ENCODE measurements around the gene PRPF38B. TPM values are rescaled to one million over a fixed set of nuclear protein-coding genes. Genes with fewer than 3 reads are reported as not detected.
"Not testable (repeated sequence)": the region's sequence is repeated elsewhere in the genome, so short reads cannot be mapped to it uniquely, and the experiment has no call there.

The PRPF38B gene
- total RNA-seq, 2 donors from 2014 or later = 31.7 to 32.4 TPM

GRCh38 chr1:108669679-108670078 is 22.4 kb upstream of the PRPF38B start:
- Histone ChIP-seq H3K4me1 (no peaks in the 10 kb centered on the region), H3K36me3 (no peaks in the 10 kb centered on the region), H3K27ac (no peak overlapping the region), H3K9me3 (no peaks in the 10 kb centered on the region), H3K27me3 (no peaks in the 10 kb centered on the region), H3K9ac (ENCODE audit: low read depth in 2 of 2, low read length in 2 of 2) (no peak overlapping the region), H3K4me3 (no peak overlapping the region)
- intact Hi-C loops (cut with DNase I) = no loop called here
- no peak for DNase-seq
- TF ChIP-seq CTCF (IDR thresholded peaks at IDR 0.05) = no peak

- H3K4me3 ChIP-seq = no peak overlapping the region
- TF ChIP-seq CTCF (IDR thresholded peaks at IDR 0.05) = no peak
- no peak overlapping the region for H3K27ac ChIP-seq
- H3K9me3 ChIP-seq = no peaks in the 10 kb centered on the region
- no peak overlapping the region for H3K9ac ChIP-seq (ENCODE audit: low read depth in 2 of 2, low read length in 2 of 2)
- DNase-seq = no peak
- intact Hi-C loops (cut with DNase I) = no loop called here
- no peaks in the 10 kb centered on the region for H3K4me1 ChIP-seq
- no peaks in the 10 kb centered on the region for H3K27me3 ChIP-seq
- no peaks in the 10 kb centered on the region for H3K36me3 ChIP-seq
These were observed 21.9 kb upstream of the PRPF38B start for GRCh38 chr1:108670131-108670773.

- no peaks in the 10 kb centered on the region for H3K36me3 ChIP-seq
- no peaks in the 10 kb centered on the region for H3K27me3 ChIP-seq
- H3K4me1 ChIP-seq = no peaks in the 10 kb centered on the region
- no peak overlapping the region for H3K9ac ChIP-seq (ENCODE audit: low read depth in 2 of 2, low read length in 2 of 2)
- intact Hi-C loops (cut with DNase I) = no loop called here
- no peak for DNase-seq
- no peak overlapping the region for H3K27ac ChIP-seq
- no peak for TF ChIP-seq CTCF (IDR thresholded peaks at IDR 0.05)
- no peak overlapping the region for H3K4me3 ChIP-seq
- H3K9me3 ChIP-seq = no peaks in the 10 kb centered on the region
These were observed 21.0 kb upstream of the PRPF38B start for GRCh38 chr1:108671143-108671542.

- no peak overlapping the region for H3K9ac ChIP-seq (ENCODE audit: low read depth in 2 of 2, low read length in 2 of 2)
- H3K4me1 ChIP-seq = no peaks in the 10 kb centered on the region
- intact Hi-C loops (cut with DNase I) = no loop called here
- no peak overlapping the region for H3K4me3 ChIP-seq
- no peak for TF ChIP-seq CTCF (IDR thresholded peaks at IDR 0.05)
- no peaks in the 10 kb centered on the region for H3K36me3 ChIP-seq
- no peak overlapping the region for H3K27ac ChIP-seq
- no peaks in the 10 kb centered on the region for H3K9me3 ChIP-seq
- H3K27me3 ChIP-seq = no peaks in the 10 kb centered on the region
- DNase-seq = no peak
These were observed 13.4 kb upstream of the PRPF38B start for GRCh38 chr1:108678706-108679105.

GRCh38 chr1:108679586-108680213 is 12.4 kb upstream of the PRPF38B start:
- H3K36me3 ChIP-seq = no peaks in the 10 kb centered on the region
- H3K9me3 ChIP-seq = no peaks in the 10 kb centered on the region
- intact Hi-C loops (cut with DNase I) = no loop called here
- no peak overlapping the region for H3K9ac ChIP-seq (ENCODE audit: low read depth in 2 of 2, low read length in 2 of 2)
- H3K4me1 ChIP-seq = no peaks in the 10 kb centered on the region
- H3K27ac ChIP-seq = no peak overlapping the region
- no peak for DNase-seq
- H3K4me3 ChIP-seq = no peak overlapping the region
- H3K27me3 ChIP-seq = no peaks in the 10 kb centered on the region
- TF ChIP-seq CTCF (IDR thresholded peaks at IDR 0.05) = no peak

GRCh38 chr1:108681701-108682100 is 10.4 kb upstream of the PRPF38B start:
- DNase-seq; H3K9ac ChIP-seq (ENCODE audit: low read depth in 2 of 2, low read length in 2 of 2); H3K4me1 ChIP-seq; H3K9me3 ChIP-seq; H3K36me3 ChIP-seq; H3K27ac ChIP-seq; intact Hi-C loops (cut with DNase I); H3K27me3 ChIP-seq; H3K4me3 ChIP-seq: not testable (repeated sequence)

Data from colonic mucosa (tissue), 4 donors.